ENCODE data around the gene CYLC2.

- no peak for TF ChIP-seq EZH2 (IDR thresholded peaks at IDR 0.05; ENCODE audit: low read depth)
- no peak for TF ChIP-seq CTCF (conservative IDR thresholded peaks at IDR 0.05)
Observed at GRCh38 chr9:103037508-103038477, 42.7 kb downstream of the CYLC2 start.
